Stimulated activated CD4-positive, alpha-beta T cell treated with anti-CD3 and anti-CD28 coated beads, Interleukin-15, amount 100 ng/mL, for 1 hour (primary cell): Measurements from ENCODE around the gene PYY.
A peak's percentile ranks its signal among the peaks of the same experiment; 100 is the strongest.

Experiments
- DNase-seq, 2 donors: peaks; one replicate each; pipeline ENCODE4 v3.0.0-alpha.2; 2020; ENCODE audit warnings: low read depth in 1 of 2, low spot score in 1 of 2

The PYY gene

GRCh38 chr17:43916385-43916784, 37.4 kb downstream of the PYY start:
- DNase-seq: no peak

DNA sequence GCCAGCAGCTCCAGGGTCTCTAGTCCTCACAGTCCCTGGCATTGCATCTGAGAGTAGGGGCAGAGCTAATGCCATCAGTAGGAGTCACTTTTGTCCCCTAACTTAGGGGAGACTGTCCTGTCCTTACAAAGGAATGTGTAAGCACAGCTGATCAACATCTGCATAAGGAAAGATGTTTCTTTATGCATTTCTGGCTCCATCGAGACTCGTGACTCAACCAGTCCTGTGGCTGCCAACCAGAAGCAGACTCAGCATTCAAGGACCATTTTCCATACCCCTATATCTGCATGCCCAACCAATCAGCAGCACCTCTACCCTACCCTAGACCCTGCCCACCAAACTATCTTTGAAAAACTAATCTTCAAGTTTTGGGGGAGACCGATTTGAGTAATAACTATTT, 38.2 kb downstream of the PYY start:
- no peak for DNase-seq

DNA sequence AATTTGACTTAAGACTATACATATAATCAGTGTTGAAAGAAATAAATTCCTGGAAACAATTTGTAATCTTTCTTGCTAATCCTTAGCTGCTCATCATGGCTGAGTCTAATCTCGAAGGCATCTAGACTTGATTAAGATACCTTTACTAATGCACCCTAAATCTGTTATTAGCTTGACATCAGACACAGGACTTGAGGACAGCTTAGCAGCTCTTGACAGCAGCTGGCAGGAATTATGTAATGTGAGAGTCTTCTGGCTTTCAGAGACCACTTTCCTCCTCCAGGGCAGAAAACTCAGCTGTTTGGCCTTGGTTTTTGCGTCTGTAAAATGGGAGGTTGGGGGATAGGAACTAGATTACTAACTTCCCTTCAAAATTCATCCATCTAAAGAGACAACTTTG, 39.3 kb downstream of the PYY start:
- no peak for DNase-seq

DNA sequence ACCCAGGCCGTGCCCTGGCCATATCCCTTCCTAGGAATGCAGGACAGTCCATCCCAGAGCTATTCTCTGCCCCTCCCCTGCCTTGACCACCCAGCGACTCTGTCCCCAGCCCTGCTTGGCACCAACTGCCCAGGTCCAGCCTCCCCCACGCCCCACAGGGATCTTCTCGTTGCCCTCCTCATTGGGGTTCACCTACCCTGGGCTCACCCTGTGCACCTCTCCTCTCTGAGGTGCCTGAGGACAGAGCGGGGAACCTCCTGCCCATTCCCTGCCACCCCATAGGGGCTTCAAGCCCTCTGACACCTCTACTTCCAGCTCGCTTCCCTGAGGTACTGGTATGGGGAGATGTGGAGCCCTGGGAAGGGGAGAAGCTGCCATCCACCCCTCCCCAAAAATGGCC, 40.2 kb downstream of the PYY start:
- no peak for DNase-seq

DNA sequence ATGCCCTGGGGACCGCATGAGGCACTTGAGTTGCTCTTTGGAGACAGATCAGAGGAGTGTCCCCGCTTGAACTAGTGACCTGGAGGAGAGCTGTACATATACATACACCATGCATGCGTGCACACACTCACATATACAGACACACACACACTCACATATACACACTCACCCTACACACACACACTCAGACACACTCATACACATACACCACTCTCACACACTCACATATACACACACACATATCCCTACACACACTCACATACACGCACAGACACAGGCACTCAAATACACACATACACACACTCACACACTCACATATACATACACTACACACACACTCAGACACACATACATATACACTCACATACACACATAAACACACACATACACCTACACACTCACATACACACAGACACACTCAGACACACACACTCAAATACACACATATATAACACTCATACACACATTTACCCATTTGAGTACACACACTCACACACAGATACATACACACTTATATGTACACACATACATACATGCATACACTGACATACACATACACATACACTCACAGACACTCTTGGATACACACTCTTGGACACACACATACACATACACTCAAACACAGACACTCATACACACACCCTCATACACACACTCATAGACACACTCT, 41.0 kb downstream of the PYY start:
- DNase-seq: no peak

DNA sequence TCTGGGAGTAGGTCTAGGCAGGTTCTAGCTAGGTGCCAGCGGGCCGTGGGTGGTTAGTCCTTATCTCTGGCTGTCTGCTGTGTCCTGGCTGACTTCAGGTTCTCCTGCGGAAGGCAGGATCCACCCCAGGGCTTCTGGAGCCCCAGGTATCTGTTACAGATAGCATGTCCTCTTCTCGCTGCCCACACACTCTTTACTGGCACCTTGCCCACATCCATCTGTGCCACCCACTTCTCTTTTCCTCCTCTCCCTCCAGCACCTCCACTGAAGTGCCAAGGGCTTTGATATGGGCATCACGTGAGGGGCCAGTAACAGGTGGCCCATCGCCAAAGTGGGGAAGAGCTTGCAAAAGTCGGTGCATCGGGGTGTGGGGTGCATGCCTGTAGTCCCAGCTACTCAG, 41.8 kb downstream of the PYY start:
- DNase-seq: no peak

- no peak for DNase-seq
These were observed 44.1 kb downstream of the PYY start for GRCh38 chr17:43909537-43910231.

GRCh38 chr17:43907998-43908721, 45.6 kb downstream of the PYY start:
- DNase-seq: peak in 1 of 2 donors; percentile 41

DNA sequence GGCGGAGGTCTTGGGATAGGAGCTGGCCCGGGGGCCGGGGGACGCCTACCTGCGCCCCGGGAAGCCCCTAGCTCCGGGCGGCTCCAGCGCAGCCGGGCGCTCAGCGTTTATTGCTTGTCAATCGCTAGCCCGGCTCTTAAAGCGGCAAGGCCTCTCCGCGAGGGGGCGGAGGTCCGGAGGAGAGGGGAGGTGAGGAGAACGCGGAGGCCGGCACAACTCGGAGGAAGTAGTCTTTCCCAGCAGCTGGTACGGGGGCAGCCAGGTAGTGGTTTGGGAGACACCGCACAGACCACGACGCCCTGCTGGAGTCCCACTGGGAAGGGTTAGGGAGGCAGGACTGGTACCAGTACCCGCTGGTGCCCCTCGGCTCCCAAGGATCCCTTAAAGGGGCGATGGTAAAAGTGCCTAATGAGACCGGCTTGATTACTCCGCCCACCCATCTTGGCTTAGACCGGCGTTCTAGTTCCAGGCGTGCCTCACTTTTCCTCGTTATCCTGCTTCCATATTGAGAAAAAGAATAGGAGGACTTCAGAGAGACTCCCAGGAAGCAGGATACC, 46.2 kb downstream of the PYY start, which contains the start of gene MPP2:
Gene MPP2, minus strand, starts transcription at position 112 of the 557 bp plus-strand sequence. CDS start 3,076 bp downstream, outside the sequence.
- peak in 1 of 2 donors; percentile 27 for DNase-seq

DNA sequence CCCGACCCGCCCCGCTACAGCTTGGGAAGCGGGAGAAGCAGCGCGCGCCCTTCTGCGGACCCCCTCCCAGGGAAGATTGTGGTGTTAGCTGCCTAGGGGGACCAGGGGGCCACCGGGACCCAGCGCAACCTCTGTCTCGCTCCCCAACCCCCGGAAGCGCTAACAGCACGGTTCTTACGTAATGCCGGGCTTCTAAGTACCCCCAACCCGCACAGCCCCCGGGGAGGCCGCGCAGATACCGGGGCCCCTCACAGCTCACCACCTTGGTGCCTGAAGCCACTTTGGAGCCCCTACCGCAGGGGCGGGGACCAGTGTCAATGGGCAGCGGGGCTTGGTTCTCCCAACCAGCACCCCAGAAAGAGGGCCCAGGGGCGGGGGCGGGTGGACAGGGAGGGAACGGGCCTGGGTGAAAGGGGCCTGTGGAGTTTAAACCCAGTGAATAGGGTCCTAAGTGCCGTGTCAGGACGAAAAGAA, 46.8 kb downstream of the PYY start:
- DNase-seq: no peak

DNA sequence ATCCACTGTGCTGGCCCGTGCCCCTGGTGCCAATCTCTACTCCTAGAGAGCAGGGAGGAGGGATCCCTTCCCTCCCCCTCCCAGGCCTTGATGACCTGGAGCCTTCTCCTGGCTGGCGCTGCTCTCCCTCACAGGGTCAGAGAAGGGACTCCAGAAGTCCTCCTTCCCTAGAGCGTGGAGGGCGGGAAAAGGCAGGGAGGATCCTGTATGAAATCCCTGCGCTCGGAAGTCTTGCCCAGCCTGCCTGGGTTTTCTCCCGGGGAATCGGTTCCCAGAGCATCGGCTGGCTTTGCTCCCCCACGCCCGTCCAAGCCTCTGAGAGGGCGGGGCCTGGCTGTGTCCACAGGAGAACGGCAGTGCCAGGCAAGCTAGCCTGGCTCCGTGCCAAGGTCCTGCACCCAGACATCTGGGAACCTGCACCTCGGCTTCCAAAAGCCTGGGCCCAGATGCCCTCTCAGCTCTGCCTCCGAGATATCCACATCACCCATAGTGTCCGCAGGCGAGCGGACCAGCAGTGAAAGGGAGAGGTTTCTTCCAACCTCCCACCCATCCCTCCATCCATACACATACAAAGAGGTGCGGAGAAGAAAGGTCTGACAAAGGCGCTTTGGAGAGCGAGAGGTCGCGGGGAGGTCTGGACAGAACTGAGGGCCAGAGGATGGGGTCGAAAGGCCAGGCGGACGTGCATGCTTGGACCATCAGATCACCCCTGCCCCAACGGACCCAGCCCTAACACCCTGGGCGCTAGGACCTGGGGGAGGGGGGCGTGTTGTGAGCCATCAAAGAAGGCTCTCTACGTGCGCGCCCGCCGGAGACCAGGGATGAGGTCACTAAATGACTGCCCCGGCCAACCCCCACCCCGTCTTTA, 47.5 kb downstream of the PYY start:
- DNase-seq: peak in 1 of 2 donors; percentile 26

DNA sequence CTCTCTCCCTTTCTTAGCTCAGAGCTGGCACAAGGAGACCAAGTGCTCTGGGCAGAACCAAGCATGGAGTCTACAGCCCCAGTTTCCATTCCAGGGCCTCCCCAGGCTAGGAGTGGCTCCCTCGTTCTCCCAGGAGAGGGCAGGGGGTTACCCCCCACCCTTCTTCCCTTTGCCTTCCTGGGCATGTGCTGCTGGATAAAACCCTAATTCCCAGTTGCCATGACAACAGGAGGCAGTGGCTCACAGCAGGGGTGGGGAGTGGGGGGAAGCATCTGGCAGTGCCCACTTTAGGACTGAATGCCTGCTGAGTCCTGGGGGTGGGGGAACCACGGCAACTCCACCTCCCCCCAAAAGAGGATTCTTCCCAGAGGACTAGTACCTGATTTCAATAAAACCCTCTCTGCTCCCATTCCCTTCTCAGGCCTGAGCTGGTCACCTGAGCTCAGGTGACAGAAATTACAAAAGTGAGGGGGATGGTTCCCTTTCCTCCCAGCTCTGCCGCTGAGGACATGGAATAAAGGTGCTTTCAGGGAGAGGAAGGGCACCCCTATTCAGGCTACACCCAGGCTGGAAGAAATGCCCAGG, 48.2 kb downstream of the PYY start:
- no peak for DNase-seq
